ENCODE results near the gene TGFBR1. TPM values are rescaled to one million over a fixed set of nuclear protein-coding genes. Genes with fewer than 3 reads are reported as not detected.

The TGFBR1 gene
- total RNA-seq, 1 donor from 2014 or later, result 203 TPM

- Histone ChIP-seq H3K27ac (ENCODE audit: low read depth, low read length) (no peak overlapping the region), H3K4me3 (ENCODE audit: insufficient read depth, low read depth, low read length) (no peak overlapping the region)
Measured at GRCh38 chr9:99103054-99103895, 1.6 kb upstream of the TGFBR1 start.

GRCh38 chr9:99103901-99104458, 933 bp upstream of the TGFBR1 start:
- Histone ChIP-seq H3K4me2 (ENCODE audit: low read length) (peak overlapping the region; percentile 100), H3K9ac (ENCODE audit: low read length) (peak overlapping the region; percentile 88), H3K79me2 (ENCODE audit: insufficient read depth, low read length) (peaks cover 36% of the 10 kb centered on the region), H3K4me1 (ENCODE audit: insufficient read depth, low read length) (peaks cover 21% of the 10 kb centered on the region), H3K36me3 (ENCODE audit: insufficient read depth, low read length) (no peaks in the 10 kb centered on the region), H2AFZ (ENCODE audit: low read depth, low read length) (peak overlapping the region; percentile 94), H3K27me3 (ENCODE audit: insufficient read depth, low read length) (no peaks in the 10 kb centered on the region), H3K27ac (ENCODE audit: low read depth, low read length) (peak overlapping the region; percentile 83), H3K9me3 (ENCODE audit: insufficient read depth, low read depth, low read length) (no peaks in the 10 kb centered on the region), H4K20me1 (ENCODE audit: insufficient read depth, low read length) (peaks cover 31% of the 10 kb centered on the region), H3K4me3 (ENCODE audit: insufficient read depth, low read depth, low read length) (peak overlapping the region; percentile 74)
- H3K4me1 Mint-ChIP-seq (ENCODE audit: low read depth, unreplicated experiment), result peaks cover 38% of the 10 kb centered on the region
- no peak for FAIRE-seq
- peak; percentile 32 for DNase-seq (ENCODE audit: low read depth)
- H3K27me3 Mint-ChIP-seq (ENCODE audit: low read depth, unreplicated experiment), result no peaks in the 10 kb centered on the region
- H3K36me3 Mint-ChIP-seq (ENCODE audit: low read depth, unreplicated experiment), result no peaks in the 10 kb centered on the region
- no peak for TF ChIP-seq EZH2 (IDR thresholded peaks at IDR 0.05; ENCODE audit: insufficient read depth, low read length)
- TF ChIP-seq, protein P1, sequence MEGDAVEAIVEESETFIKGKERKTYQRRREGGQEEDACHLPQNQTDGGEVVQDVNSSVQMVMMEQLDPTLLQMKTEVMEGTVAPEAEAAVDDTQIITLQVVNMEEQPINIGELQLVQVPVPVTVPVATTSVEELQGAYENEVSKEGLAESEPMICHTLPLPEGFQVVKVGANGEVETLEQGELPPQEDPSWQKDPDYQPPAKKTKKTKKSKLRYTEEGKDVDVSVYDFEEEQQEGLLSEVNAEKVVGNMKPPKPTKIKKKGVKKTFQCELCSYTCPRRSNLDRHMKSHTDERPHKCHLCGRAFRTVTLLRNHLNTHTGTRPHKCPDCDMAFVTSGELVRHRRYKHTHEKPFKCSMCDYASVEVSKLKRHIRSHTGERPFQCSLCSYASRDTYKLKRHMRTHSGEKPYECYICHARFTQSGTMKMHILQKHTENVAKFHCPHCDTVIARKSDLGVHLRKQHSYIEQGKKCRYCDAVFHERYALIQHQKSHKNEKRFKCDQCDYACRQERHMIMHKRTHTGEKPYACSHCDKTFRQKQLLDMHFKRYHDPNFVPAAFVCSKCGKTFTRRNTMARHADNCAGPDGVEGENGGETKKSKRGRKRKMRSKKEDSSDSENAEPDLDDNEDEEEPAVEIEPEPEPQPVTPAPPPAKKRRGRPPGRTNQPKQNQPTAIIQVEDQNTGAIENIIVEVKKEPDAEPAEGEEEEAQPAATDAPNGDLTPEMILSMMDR (IDR thresholded peaks at IDR 0.05; ENCODE audit: insufficient read depth, low read depth, low read length), result no peak
- H3K4me3 Mint-ChIP-seq (ENCODE audit: unreplicated experiment), result peak overlapping the region; percentile 81
- peak overlapping the region; percentile 87 for H3K27ac Mint-ChIP-seq (ENCODE audit: unreplicated experiment)
- peaks cover 3% of the 10 kb centered on the region for H3K9me3 Mint-ChIP-seq (ENCODE audit: unreplicated experiment)

More at GRCh38 chr9:99103054-99103895, 1.6 kb upstream of the TGFBR1 start:
- H3K4me1 Mint-ChIP-seq (ENCODE audit: low read depth, unreplicated experiment), result peaks cover 30% of the 10 kb centered on the region
- Histone ChIP-seq H3K9me3 (ENCODE audit: insufficient read depth, low read depth, low read length) (no peaks in the 10 kb centered on the region), H3K4me2 (ENCODE audit: low read length) (peak overlapping the region; percentile 100), H2AFZ (ENCODE audit: low read depth, low read length) (peak overlapping the region; percentile 94), H3K36me3 (ENCODE audit: insufficient read depth, low read length) (no peaks in the 10 kb centered on the region), H3K27me3 (ENCODE audit: insufficient read depth, low read length) (no peaks in the 10 kb centered on the region), H3K9ac (ENCODE audit: low read length) (peak overlapping the region; percentile 88), H4K20me1 (ENCODE audit: insufficient read depth, low read length) (peaks cover 24% of the 10 kb centered on the region), H3K79me2 (ENCODE audit: insufficient read depth, low read length) (peaks cover 29% of the 10 kb centered on the region), H3K4me1 (ENCODE audit: insufficient read depth, low read length) (peaks cover 21% of the 10 kb centered on the region)
- peaks cover 3% of the 10 kb centered on the region for H3K9me3 Mint-ChIP-seq (ENCODE audit: unreplicated experiment)
- H3K27me3 Mint-ChIP-seq (ENCODE audit: low read depth, unreplicated experiment), result no peaks in the 10 kb centered on the region
- FAIRE-seq, result no peak
- no peaks in the 10 kb centered on the region for H3K36me3 Mint-ChIP-seq (ENCODE audit: low read depth, unreplicated experiment)
- H3K27ac Mint-ChIP-seq (ENCODE audit: unreplicated experiment), result no peak overlapping the region
- peak overlapping the region; percentile 81 for H3K4me3 Mint-ChIP-seq (ENCODE audit: unreplicated experiment)
- DNase-seq (ENCODE audit: low read depth), result no peak
- TF ChIP-seq EZH2 (IDR thresholded peaks at IDR 0.05; ENCODE audit: insufficient read depth, low read length), result no peak
- TF ChIP-seq, protein P1 (IDR thresholded peaks at IDR 0.05; ENCODE audit: insufficient read depth, low read depth, low read length), result no peak
